A549 (cell line): ENCODE measurements around the gene S100A12.

Source experiments
- CBX8 ChIP-seq: fragments of 200-600 bp; sonication (generic); IDR thresholded peaks from 2 replicates; pipeline ENCODE4 v1.6.1; 2016
- CHD4 ChIP-seq: fragments of 200-600 bp; sonication (generic); IDR thresholded peaks from 2 replicates; pipeline ENCODE4 v1.6.1; 2016; ENCODE audit warnings: antibody characterized with exemption, mild to moderate bottlenecking, borderline replicate concordance
- EHMT2 ChIP-seq: fragments of 200-600 bp; sonication (generic); IDR thresholded peaks from 2 replicates; pipeline ENCODE4 v1.6.1; 2016; ENCODE audit warnings: antibody characterized with exemption, low read depth, mild to moderate bottlenecking, moderate library complexity
- EP300 ChIP-seq, 2 experiments: fragments of >200 bp; sonication (Bioruptor Twin); formaldehyde crosslinking; IDR thresholded peaks; 2 replicates in 1 of 2; 3 replicates in 1 of 2; pipeline ENCODE4 v1.6.1; 2016 to 2017
- MAZ ChIP-seq: fragments of 150-350 bp; IDR thresholded peaks from 2 replicates; pipeline ENCODE4 v1.6.1; 2014; ENCODE audit warnings: antibody characterized with exemption, low read depth, low read length, borderline replicate concordance
- POLR2A ChIP-seq: IDR thresholded peaks from 2 replicates; pipeline ENCODE4 v1.6.1; 2012; ENCODE audit warnings: mild to moderate bottlenecking, low read length
- RARB ChIP-seq: fragments of 250-450 bp; sonication (Bioruptor Pico); IDR thresholded peaks from 2 replicates; pipeline ENCODE4 v1.8.0; 2021; ENCODE audit warnings: mild to moderate bottlenecking, moderate library complexity
- TF ChIP-seq, protein P1 (sequence below): fragments of >200 bp; sonication (Bioruptor Twin); formaldehyde crosslinking; IDR thresholded peaks from 3 replicates; pipeline ENCODE4 v1.5.1; 2016

DNA sequence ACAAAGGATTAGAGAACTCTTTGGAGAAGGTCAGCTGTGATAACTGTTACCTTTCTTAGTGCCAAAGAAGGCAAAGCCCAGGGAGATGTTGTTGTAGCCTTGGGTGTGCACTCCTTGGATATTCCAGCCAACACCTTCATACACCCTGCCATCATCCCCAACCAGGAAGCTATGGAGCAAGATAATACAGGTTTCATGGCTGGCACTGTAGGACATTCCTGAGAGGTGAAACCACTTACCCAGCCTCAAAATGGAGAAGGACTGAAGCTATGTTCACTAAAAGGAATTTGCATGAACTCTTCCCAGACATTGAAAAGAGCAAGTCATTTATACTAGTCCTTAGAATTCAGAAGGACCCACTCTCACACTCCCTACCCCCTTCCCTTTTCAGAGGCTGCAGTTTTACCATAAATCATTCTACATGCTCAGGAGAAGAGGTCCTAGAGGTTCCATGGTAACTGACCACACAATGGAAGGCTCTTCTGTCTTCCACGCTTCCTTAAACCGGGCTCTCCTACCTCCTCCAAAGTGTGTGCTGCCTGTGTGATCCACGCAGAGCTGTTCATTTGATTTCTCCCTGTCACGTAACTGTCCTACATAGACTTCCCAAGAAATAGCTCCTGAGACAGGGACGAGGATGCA lies 32.3 kb downstream of the S100A12 start:
- TF ChIP-seq, protein P1, sequence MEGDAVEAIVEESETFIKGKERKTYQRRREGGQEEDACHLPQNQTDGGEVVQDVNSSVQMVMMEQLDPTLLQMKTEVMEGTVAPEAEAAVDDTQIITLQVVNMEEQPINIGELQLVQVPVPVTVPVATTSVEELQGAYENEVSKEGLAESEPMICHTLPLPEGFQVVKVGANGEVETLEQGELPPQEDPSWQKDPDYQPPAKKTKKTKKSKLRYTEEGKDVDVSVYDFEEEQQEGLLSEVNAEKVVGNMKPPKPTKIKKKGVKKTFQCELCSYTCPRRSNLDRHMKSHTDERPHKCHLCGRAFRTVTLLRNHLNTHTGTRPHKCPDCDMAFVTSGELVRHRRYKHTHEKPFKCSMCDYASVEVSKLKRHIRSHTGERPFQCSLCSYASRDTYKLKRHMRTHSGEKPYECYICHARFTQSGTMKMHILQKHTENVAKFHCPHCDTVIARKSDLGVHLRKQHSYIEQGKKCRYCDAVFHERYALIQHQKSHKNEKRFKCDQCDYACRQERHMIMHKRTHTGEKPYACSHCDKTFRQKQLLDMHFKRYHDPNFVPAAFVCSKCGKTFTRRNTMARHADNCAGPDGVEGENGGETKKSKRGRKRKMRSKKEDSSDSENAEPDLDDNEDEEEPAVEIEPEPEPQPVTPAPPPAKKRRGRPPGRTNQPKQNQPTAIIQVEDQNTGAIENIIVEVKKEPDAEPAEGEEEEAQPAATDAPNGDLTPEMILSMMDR = no peak
- no peak for TF ChIP-seq EHMT2
- no peak for TF ChIP-seq EP300 (IDR thresholded peaks at IDR 0.05)
- no peak for TF ChIP-seq MAZ
- no peak for TF ChIP-seq POLR2A
- TF ChIP-seq RARB (CRISPR knock-in tag) = no peak
- TF ChIP-seq CHD4 = no peak
- TF ChIP-seq CBX8 = no peak
